K562 (cell line): ENCODE measurements around the gene NEMP1.

ENCODE experiments used
- ERF ChIP-seq: fragments of 450-650 bp; formaldehyde crosslinking; IDR thresholded peaks from 2 replicates; pipeline ENCODE4 v1.4.0; 2020; ENCODE audit warnings: mild to moderate bottlenecking, mixed read lengths
- HCFC1 ChIP-seq: IDR thresholded peaks from 2 replicates; pipeline ENCODE4 v1.6.1; 2012; ENCODE audit warnings: low read depth, low read length, improper control_type of control experiment
- POLR2A ChIP-seq: fragments of 450-650 bp; conservative IDR thresholded peaks from 2 replicates; pipeline ENCODE4 v1.6.1; 2016
- TF ChIP-seq, protein P1 (sequence below): sonication (generic); formaldehyde crosslinking; IDR thresholded peaks from 2 replicates; pipeline ENCODE4 v1.8.1; 2023; ENCODE audit warnings: mild to moderate bottlenecking, missing genetic modification reagents

GRCh38 chr12:57095440-57095839 lies 16.8 kb upstream of the NEMP1 start:
- TF ChIP-seq POLR2A (no peak), ERF (CRISPR knock-in tag) (no peak), HCFC1 (no peak)
- TF ChIP-seq, protein P1, sequence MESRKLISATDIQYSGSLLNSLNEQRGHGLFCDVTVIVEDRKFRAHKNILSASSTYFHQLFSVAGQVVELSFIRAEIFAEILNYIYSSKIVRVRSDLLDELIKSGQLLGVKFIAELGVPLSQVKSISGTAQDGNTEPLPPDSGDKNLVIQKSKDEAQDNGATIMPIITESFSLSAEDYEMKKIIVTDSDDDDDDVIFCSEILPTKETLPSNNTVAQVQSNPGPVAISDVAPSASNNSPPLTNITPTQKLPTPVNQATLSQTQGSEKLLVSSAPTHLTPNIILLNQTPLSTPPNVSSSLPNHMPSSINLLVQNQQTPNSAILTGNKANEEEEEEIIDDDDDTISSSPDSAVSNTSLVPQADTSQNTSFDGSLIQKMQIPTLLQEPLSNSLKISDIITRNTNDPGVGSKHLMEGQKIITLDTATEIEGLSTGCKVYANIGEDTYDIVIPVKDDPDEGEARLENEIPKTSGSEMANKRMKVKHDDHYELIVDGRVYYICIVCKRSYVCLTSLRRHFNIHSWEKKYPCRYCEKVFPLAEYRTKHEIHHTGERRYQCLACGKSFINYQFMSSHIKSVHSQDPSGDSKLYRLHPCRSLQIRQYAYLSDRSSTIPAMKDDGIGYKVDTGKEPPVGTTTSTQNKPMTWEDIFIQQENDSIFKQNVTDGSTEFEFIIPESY (CRISPR knock-in tag) = no peak
